ENCODE measurements around the gene CACNA2D2. TPM values are rescaled to one million over a fixed set of nuclear protein-coding genes. Genes with fewer than 3 reads are reported as not detected.

Gene CACNA2D2
- total and polyA plus RNA-seq, 4 donors = 0.10 to 0.19 (median 0.15) TPM

DNA sequence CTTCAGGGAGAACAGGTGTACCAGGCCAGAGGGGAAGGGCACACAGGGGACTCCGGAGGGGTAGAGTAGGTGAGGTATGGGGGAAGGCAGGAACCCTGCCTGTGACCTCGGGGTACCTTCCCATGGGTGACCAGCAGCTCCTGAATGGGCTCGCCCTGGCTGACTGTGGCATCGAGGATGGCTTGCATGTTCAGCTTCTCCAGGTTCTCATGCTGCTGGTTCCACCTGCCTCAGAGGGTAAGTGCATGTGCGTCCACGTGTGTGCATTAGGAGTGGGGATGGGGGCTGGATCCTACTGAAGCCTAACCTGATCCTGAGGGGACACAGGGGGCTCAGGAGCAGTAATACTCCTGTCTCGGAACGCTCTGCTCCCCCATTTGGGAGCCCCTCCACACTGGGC lies 158.4 kb downstream of the CACNA2D2 start:
- WGBS = 82% methylated on average over 8 of the region's 8 CpGs
- Histone ChIP-seq H3K27ac (ENCODE audit: low read depth in 1 of 2, low read length in 2 of 2) (no peak overlapping the region), H3K27me3 (ENCODE audit: control insufficient read depth in 4 of 4, insufficient read depth in 4 of 4, low read length in 3 of 4) (no peaks in the 10 kb centered on the region), H3K9me3 (ENCODE audit: control insufficient read depth in 4 of 4, low read length in 3 of 4) (no peaks in the 10 kb centered on the region), H3K36me3 (ENCODE audit: control insufficient read depth in 4 of 4, insufficient read depth in 3 of 4, low read depth in 1 of 4, low read length in 3 of 4) (peaks cover 0 to 9% (median 0%) of the 10 kb centered on the region in 4 donors), H3K4me3 (ENCODE audit: low read depth in 1 of 3, low read length in 3 of 3) (no peak overlapping the region), H3K9ac (ENCODE audit: low read depth in 1 of 2, low read length in 2 of 2) (no peak overlapping the region), H3K4me1 (ENCODE audit: control insufficient read depth in 4 of 4, insufficient read depth in 4 of 4, low read length in 3 of 4) (peaks cover 13 to 36% (median 21%) of the 10 kb centered on the region in 4 donors)
- TF ChIP-seq RXRA (IDR thresholded peaks at IDR 0.05) (no peak), YY1 (IDR thresholded peaks at IDR 0.05) (no peak), SP1 (IDR thresholded peaks at IDR 0.05) (no peak), HNF4G (IDR thresholded peaks at IDR 0.05) (no peak), FOXA2 (IDR thresholded peaks at IDR 0.05) (no peak), EGR1 (IDR thresholded peaks at IDR 0.05; ENCODE audit: low read depth in 2 of 2) (no peak), TAF1 (conservative IDR thresholded peaks at IDR 0.05) (no peak), FOXA1 (IDR thresholded peaks at IDR 0.05) (no peak), HNF4A (conservative IDR thresholded peaks at IDR 0.05) (no peak)
- TF ChIP-seq, protein P1, sequence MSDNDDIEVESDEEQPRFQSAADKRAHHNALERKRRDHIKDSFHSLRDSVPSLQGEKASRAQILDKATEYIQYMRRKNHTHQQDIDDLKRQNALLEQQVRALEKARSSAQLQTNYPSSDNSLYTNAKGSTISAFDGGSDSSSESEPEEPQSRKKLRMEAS (IDR thresholded peaks at IDR 0.05) = no peak
- no peak for DNase-seq (ENCODE audit: low spot score)

DNA sequence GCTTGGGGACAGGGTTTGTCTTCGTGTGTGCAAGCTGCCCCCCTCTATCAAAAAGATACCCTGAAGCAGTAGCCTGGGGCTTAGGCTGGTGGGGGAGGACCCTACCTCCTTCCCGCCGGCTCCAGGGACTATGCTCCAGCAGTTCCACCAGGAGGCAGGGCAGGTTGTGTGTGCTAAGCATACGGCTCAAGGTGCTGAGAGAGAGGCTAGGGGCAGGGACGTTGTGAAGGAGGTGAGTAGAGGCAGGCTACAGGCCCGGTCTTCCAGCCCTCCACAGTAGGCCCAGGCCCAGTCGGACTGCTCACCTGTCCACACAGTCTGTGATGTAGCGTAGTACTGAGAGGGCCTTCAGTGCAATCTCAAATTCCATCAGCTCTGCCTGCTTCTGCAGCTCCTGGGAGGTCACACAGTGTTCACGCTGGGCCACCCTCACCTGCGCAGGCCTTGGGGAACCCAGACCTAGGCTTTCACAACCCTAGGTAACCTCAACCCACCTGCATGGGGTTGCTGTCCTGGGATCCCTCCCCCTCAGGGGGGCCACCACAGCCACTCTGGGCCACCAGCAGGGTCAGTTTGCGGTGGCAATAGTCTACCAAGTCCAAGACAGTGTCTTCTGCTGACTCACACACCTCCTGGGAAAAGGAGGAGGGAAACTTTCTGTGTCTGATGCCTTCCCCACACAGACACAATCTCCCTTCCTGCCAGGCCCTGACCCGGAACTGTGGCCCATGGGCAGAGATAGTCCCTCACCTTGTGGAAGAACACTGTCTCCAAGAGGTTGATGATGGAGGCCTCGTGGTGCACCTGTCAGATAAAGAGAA lies 160.4 kb downstream of the CACNA2D2 start:
- no peaks in the 10 kb centered on the region for H3K27me3 ChIP-seq (ENCODE audit: control insufficient read depth in 4 of 4, insufficient read depth in 4 of 4, low read length in 3 of 4)
- DNase-seq (ENCODE audit: low spot score) = no peak
- 91% methylated on average over 13 of the region's 13 CpGs for WGBS
- no peak overlapping the region for H3K27ac ChIP-seq (ENCODE audit: low read depth in 1 of 2, low read length in 2 of 2)
- H3K4me1 ChIP-seq (ENCODE audit: control insufficient read depth in 4 of 4, insufficient read depth in 4 of 4, low read length in 3 of 4) = peaks cover 9 to 28% (median 12%) of the 10 kb centered on the region in 4 donors
- TF ChIP-seq, protein P2, sequence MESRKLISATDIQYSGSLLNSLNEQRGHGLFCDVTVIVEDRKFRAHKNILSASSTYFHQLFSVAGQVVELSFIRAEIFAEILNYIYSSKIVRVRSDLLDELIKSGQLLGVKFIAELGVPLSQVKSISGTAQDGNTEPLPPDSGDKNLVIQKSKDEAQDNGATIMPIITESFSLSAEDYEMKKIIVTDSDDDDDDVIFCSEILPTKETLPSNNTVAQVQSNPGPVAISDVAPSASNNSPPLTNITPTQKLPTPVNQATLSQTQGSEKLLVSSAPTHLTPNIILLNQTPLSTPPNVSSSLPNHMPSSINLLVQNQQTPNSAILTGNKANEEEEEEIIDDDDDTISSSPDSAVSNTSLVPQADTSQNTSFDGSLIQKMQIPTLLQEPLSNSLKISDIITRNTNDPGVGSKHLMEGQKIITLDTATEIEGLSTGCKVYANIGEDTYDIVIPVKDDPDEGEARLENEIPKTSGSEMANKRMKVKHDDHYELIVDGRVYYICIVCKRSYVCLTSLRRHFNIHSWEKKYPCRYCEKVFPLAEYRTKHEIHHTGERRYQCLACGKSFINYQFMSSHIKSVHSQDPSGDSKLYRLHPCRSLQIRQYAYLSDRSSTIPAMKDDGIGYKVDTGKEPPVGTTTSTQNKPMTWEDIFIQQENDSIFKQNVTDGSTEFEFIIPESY (IDR thresholded peaks at IDR 0.05) = no peak
- TF ChIP-seq, protein P3, sequence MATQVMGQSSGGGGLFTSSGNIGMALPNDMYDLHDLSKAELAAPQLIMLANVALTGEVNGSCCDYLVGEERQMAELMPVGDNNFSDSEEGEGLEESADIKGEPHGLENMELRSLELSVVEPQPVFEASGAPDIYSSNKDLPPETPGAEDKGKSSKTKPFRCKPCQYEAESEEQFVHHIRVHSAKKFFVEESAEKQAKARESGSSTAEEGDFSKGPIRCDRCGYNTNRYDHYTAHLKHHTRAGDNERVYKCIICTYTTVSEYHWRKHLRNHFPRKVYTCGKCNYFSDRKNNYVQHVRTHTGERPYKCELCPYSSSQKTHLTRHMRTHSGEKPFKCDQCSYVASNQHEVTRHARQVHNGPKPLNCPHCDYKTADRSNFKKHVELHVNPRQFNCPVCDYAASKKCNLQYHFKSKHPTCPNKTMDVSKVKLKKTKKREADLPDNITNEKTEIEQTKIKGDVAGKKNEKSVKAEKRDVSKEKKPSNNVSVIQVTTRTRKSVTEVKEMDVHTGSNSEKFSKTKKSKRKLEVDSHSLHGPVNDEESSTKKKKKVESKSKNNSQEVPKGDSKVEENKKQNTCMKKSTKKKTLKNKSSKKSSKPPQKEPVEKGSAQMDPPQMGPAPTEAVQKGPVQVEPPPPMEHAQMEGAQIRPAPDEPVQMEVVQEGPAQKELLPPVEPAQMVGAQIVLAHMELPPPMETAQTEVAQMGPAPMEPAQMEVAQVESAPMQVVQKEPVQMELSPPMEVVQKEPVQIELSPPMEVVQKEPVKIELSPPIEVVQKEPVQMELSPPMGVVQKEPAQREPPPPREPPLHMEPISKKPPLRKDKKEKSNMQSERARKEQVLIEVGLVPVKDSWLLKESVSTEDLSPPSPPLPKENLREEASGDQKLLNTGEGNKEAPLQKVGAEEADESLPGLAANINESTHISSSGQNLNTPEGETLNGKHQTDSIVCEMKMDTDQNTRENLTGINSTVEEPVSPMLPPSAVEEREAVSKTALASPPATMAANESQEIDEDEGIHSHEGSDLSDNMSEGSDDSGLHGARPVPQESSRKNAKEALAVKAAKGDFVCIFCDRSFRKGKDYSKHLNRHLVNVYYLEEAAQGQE (IDR thresholded peaks at IDR 0.05) = no peak
- no peak for TF ChIP-seq HNF4G (IDR thresholded peaks at IDR 0.05)
- TF ChIP-seq, protein P4, sequence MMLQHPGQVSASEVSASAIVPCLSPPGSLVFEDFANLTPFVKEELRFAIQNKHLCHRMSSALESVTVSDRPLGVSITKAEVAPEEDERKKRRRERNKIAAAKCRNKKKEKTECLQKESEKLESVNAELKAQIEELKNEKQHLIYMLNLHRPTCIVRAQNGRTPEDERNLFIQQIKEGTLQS (IDR thresholded peaks at IDR 0.05) = no peak
- no peak for TF ChIP-seq JUND (IDR thresholded peaks at IDR 0.05)
- no peak for TF ChIP-seq HNF4A (conservative IDR thresholded peaks at IDR 0.05)
- TF ChIP-seq, protein P1 (IDR thresholded peaks at IDR 0.05) = no peak
- no peak for TF ChIP-seq NR2F2 (IDR thresholded peaks at IDR 0.05)
- no peak for TF ChIP-seq YY1 (IDR thresholded peaks at IDR 0.05)
- TF ChIP-seq RXRA (IDR thresholded peaks at IDR 0.05) = no peak
- no peak for TF ChIP-seq RAD21 (IDR thresholded peaks at IDR 0.05)
- no peak for TF ChIP-seq EGR1 (IDR thresholded peaks at IDR 0.05; ENCODE audit: low read depth in 2 of 2)
- TF ChIP-seq, protein P5, sequence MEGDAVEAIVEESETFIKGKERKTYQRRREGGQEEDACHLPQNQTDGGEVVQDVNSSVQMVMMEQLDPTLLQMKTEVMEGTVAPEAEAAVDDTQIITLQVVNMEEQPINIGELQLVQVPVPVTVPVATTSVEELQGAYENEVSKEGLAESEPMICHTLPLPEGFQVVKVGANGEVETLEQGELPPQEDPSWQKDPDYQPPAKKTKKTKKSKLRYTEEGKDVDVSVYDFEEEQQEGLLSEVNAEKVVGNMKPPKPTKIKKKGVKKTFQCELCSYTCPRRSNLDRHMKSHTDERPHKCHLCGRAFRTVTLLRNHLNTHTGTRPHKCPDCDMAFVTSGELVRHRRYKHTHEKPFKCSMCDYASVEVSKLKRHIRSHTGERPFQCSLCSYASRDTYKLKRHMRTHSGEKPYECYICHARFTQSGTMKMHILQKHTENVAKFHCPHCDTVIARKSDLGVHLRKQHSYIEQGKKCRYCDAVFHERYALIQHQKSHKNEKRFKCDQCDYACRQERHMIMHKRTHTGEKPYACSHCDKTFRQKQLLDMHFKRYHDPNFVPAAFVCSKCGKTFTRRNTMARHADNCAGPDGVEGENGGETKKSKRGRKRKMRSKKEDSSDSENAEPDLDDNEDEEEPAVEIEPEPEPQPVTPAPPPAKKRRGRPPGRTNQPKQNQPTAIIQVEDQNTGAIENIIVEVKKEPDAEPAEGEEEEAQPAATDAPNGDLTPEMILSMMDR (IDR thresholded peaks at IDR 0.05; ENCODE audit: low read depth, low read length, missing input control) = no peak
- TF ChIP-seq TAF1 (conservative IDR thresholded peaks at IDR 0.05) = no peak
- no peak for TF ChIP-seq SP1 (IDR thresholded peaks at IDR 0.05)
- no peak for TF ChIP-seq GABPA (IDR thresholded peaks at IDR 0.05 in 1 of 2, conservative IDR thresholded peaks at IDR 0.05 in 1 of 2)
- TF ChIP-seq FOXA1 (IDR thresholded peaks at IDR 0.05) = no peak
- no peaks in the 10 kb centered on the region for H3K9me3 ChIP-seq (ENCODE audit: control insufficient read depth in 4 of 4, low read length in 3 of 4)
- no peak overlapping the region for H3K9ac ChIP-seq (ENCODE audit: low read depth in 1 of 2, low read length in 2 of 2)
- H3K4me3 ChIP-seq (ENCODE audit: low read depth in 1 of 3, low read length in 3 of 3) = no peak overlapping the region
- H3K36me3 ChIP-seq (ENCODE audit: control insufficient read depth in 4 of 4, insufficient read depth in 3 of 4, low read depth in 1 of 4, low read length in 3 of 4) = peaks cover 0 to 3% (median 0%) of the 10 kb centered on the region in 4 donors

All from liver (tissue), 9 donors.